Measurements from ENCODE around the gene ING3. TPM values are rescaled to one million over a fixed set of nuclear protein-coding genes. Genes with fewer than 3 reads are reported as not detected.

The ING3 gene
- total and polyA plus RNA-seq, 2 of the 13 experiments (the other 11 are each of a cell fraction or from before 2014, with no cell fraction given) = 6.9 to 12.8 TPM

- Histone ChIP-seq H3K9me3 (ENCODE audit: low read length) (no peaks in the 10 kb centered on the region), H3K4me2 (ENCODE audit: low read depth, low read length) (peak overlapping the region; percentile 77), H3K27me3 (ENCODE audit: control insufficient read depth in 1 of 2, insufficient read depth in 2 of 2, low read length in 2 of 2) (no peaks in the 10 kb centered on the region), H3K27ac (ENCODE audit: extremely low read length, insufficient read depth, low read length) (peak overlapping the region; percentile 50), H3K36me3 (replicated peaks in 1 of 2; ENCODE audit: control insufficient read depth in 1 of 2, insufficient read depth in 2 of 2, low read length in 2 of 2) (peaks cover 0 to 12% of the 10 kb centered on the region in 2 experiments; a peak in 3 of 5 replicates), H3K79me2 (ENCODE audit: insufficient read depth, low read length) (peaks cover 12% of the 10 kb centered on the region), H2AFZ (ENCODE audit: low read length) (peak overlapping the region; percentile 94), H3K9ac (ENCODE audit: insufficient read depth, low read depth, low read length) (peak overlapping the region; percentile 66), H3K4me1 (ENCODE audit: insufficient read depth, low read length) (peaks cover 19% of the 10 kb centered on the region), H4K20me1 (ENCODE audit: insufficient read depth, low read length) (no peaks in the 10 kb centered on the region; the same call in 1 of the 2 replicates), H3K4me3 (replicated peaks in 1 of 3; ENCODE audit: insufficient read depth in 1 of 3, low read depth in 2 of 3, low read length in 3 of 3) (peak overlapping the region; percentile 61 to 91 (median 68))
- POLR2A ChIA-PET = interaction anchor here (0.7 to 1.5 kb wide), 7 partner anchors 9 to 1395 kb away, joined by 3 to 9 read pairs (median 4); partner anchors contain the start of gene FAM3C
- CTCF ChIA-PET (ENCODE audit: low intra/inter-chr PET ratio, low total read pairs) = no interaction called here
- intact Hi-C loops (cut with micrococcal nuclease; ENCODE audit: unreplicated experiment) = loop anchor here (2.0 to 10.0 kb wide), 3 partner anchors 51 to 1735 kb away; partner anchors contain the start of gene FAM3C
- DNase-seq (ENCODE audit: low spot score) (no peak), ATAC-seq (no peak), FAIRE-seq (no peak)
- in situ Hi-C loops (cut with HindIII; ENCODE audit: extremely low pct_ligation_motif_present, low pct_unique_long_range_greater_than_20kb) = no loop called here
- 1% methylated on average over 10 of the region's 10 CpGs for WGBS (ENCODE audit: low lambda C conversion rate)
- TSS peak; percentile 84 for BruUV-seq (replicated peaks)
- TF ChIP-seq SOX5 (CRISPR knock-in tag; IDR thresholded peaks at IDR 0.05; ENCODE audit: borderline replicate concordance) (0 out of 2 replicates have a peak, but pooled peaks have one; percentile 14), ZBTB7A (CRISPR knock-in tag; IDR thresholded peaks at IDR 0.05) (no peak), ZBTB33 (CRISPR knock-in tag; IDR thresholded peaks at IDR 0.05) (no peak), ZNF382 (CRISPR knock-in tag; IDR thresholded peaks at IDR 0.05; ENCODE audit: borderline replicate concordance) (no peak), FOXA1 (IDR thresholded peaks at IDR 0.05) (no peak), FOXA1 (CRISPR knock-in tag; IDR thresholded peaks at IDR 0.05) (peak; percentile 75; the same call in 1 of the 2 replicates), FOXP1 (IDR thresholded peaks at IDR 0.05) (peak; percentile 75; the same call in 1 of the 2 replicates), FOXP1 (CRISPR knock-in tag; IDR thresholded peaks at IDR 0.05) (peak; percentile 94), ZNF343 (CRISPR knock-in tag; IDR thresholded peaks at IDR 0.05) (no peak), ZNF510 (CRISPR knock-in tag; IDR thresholded peaks at IDR 0.05; ENCODE audit: low read depth) (no peak), POLR2A (IDR thresholded peaks at IDR 0.05; ENCODE audit: insufficient read depth in 1 of 2, low read depth in 2 of 2, low read length in 2 of 2) (no peak), STAT5B (CRISPR knock-in tag; IDR thresholded peaks at IDR 0.05) (no peak), SIN3B (IDR thresholded peaks at IDR 0.05; ENCODE audit: low read length) (0 out of 2 replicates have a peak, but pooled peaks have one; percentile 16), POLR2AphosphoS5 (IDR thresholded peaks at IDR 0.05; ENCODE audit: low read depth, low read length) (peak; percentile 51), DMAP1 (CRISPR knock-in tag; IDR thresholded peaks at IDR 0.05) (no peak), ZNF616 (CRISPR knock-in tag; IDR thresholded peaks at IDR 0.05; ENCODE audit: low read depth) (no peak), HES4 (CRISPR knock-in tag; IDR thresholded peaks at IDR 0.05; ENCODE audit: borderline replicate concordance) (no peak), PREB (CRISPR knock-in tag; IDR thresholded peaks at IDR 0.05) (no peak), ZNF317 (CRISPR knock-in tag; IDR thresholded peaks at IDR 0.05) (no peak), EP300 (IDR thresholded peaks at IDR 0.05; ENCODE audit: low read depth in 2 of 2, low read length in 2 of 2) (0 out of 4 replicates have a peak, but pooled peaks of 1 of the 2 experiments have one; percentile 2), EP300 (CRISPR knock-in tag; IDR thresholded peaks at IDR 0.05; ENCODE audit: borderline replicate concordance) (no peak), ZEB1 (IDR thresholded peaks at IDR 0.05; ENCODE audit: insufficient replicate concordance, low read depth) (peak; percentile 78), SNAPC5 (CRISPR knock-in tag; IDR thresholded peaks at IDR 0.05; ENCODE audit: borderline replicate concordance) (no peak), SAP130 (CRISPR knock-in tag; IDR thresholded peaks at IDR 0.05; ENCODE audit: low read depth) (peak; percentile 57; the same call in 1 of the 2 replicates), NFIC (IDR thresholded peaks at IDR 0.05; ENCODE audit: low read length) (0 out of 2 replicates have a peak, but pooled peaks have one; percentile 58), ZNF792 (CRISPR knock-in tag; IDR thresholded peaks at IDR 0.05) (peak; percentile 45; the same call in 1 of the 2 replicates), ZNF121 (CRISPR knock-in tag; IDR thresholded peaks at IDR 0.05) (no peak)
Measured at GRCh38 chr7:120949998-120950538, 509 bp upstream of the ING3 start.
